GM18870 (cell line): Measurements from ENCODE around the gene TJP2.

Experiments
- ATAC-seq: cut with Tn5 transposase; IDR thresholded peaks from one replicate; pipeline ENCODE4 v1.9.1; 2021; ENCODE audit warnings: moderate library complexity; ENCODE audit not compliant: unreplicated experiment

The TJP2 gene

DNA sequence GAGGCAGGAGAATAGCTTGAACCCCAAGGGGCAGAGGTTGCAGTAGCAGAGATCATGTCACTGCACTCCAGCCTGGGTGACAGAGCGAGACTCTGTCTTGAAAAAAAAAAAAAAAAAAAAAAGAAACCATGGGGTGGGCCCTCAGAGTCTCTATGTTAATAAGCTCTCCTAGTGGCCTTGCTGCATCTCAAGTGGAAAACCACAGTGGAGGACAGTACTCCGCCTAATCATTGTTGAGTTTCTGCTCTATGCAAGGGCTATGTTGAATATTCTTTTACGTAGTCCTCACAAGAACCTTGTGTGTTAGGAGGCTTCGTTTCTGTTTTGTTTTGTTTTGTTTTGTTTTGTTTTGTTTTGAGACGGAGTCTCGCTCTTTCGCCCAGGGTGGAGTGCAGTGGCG, 48.9 kb downstream of the TJP2 start:
- no peak for ATAC-seq

DNA sequence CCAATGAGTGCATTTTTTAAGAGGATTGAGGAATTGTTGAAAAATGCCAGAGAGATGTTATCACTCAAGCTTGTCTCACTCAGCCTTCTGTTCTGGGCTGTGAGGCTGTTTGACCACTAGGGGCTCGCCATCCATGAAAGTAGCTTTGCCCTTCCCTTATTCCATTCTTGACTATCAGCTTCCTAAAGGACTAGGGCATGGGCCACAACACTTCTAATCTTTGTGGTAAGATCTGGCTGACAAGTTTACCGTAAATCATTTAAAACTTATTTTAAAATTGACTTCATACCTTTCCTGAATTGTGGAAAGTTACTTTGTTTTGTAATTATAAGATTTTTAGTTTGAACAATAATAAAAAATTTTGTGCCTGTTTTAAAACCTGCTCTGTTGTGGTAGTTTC, 49.5 kb downstream of the TJP2 start:
- no peak for ATAC-seq

DNA sequence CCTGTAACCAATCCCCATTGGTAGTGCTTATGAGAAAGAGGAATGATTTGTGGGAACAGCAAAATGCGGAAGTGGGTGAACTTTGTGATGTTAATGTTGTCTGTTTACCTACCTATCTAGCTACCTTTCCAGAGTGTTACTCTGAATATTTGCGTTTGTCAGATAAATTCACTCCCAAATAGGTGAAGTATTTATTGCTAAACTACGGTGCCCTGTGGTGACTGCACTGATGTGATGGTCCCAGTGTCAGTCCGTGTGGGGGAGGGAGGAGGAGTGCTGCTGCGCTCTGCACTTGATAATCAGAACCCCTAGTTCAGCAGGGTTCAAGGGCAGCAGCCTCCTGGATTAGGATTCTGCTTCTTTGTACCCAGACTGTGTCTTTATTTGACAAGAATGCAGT, 55.3 kb downstream of the TJP2 start:
- ATAC-seq, result no peak

DNA sequence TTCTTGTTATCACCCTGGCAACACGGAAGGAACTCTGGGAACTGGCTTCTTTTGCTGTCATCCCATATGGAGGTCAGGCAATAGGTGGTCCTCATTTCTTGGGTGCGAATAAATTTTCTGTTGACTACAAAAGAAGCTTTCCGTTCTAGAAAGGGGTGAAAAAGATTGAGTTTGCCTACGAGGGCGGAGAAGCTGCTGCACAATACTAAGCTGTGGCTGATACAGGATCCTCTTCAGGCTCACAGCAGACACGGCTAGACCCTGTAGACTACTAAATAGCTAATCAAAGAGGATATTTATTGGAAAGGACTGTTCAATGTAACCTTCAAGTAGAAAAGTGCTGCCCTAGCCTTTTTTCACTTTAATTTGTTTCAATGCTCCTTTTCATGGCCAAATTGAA, 58.1 kb downstream of the TJP2 start:
- no peak for ATAC-seq

DNA sequence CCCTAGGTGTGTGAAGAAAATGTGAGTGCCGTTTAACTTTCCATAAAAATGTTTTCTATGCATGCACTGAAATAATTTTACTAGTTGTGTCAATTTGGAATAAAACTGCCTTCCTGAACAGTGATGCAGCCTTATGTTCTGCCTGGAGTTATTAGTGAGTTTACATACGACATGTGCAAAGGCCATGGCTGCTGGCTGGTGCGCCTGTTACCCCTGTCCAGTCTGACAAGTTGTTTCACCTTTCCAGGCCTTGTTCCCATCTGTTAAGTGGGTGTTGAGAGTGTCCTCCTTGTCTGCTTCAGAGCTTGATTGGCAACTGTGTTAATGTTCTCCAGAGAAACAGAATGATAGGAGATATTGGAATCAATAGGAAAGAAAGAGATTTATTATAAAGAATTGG, 60.6 kb downstream of the TJP2 start:
- no peak for ATAC-seq

DNA sequence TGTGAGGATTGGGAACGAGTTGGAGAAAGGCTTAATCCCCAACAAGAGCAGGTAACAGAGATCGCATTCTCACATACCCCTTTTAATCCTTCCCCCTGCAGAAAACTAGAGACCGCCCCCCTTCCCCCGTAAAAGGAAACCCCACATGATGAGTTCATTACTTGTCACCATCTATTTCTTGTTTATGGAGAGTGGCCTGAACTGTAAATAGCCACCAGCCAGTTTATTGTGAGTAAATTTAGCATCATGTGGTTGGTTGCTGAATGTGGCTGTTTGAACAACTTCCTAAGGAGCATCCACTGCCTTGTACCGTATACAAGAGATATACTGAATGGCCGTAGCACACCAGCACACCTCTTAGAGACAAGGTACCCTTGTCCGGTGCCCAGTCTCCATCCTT, 62.1 kb downstream of the TJP2 start:
- ATAC-seq, result no peak

DNA sequence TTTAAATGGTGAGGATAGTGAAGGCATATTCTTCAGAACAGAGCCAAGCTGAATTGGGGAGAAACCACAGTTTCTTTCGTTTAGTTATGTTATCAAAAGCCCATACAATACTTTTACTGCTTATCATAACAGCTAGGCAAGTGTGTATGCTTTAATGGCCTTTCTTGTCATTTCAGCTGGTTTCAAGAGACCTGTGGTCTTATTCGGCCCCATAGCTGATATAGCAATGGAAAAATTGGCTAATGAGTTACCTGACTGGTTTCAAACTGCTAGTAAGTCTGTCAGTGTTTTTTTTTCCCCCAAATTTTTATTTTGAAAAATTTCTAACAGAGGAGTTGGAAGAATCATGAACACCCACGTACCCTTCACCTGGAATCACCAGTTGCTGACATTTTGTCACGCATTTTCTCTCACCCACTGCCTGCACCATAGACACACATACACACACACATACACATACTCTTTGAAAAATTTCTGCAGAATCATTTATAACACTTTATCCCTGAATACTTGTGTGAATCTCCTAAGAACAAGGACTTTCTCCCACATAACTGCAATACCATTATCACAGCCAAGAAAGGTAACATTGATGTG, 63.7 kb downstream of the TJP2 start:
- no peak for ATAC-seq

DNA sequence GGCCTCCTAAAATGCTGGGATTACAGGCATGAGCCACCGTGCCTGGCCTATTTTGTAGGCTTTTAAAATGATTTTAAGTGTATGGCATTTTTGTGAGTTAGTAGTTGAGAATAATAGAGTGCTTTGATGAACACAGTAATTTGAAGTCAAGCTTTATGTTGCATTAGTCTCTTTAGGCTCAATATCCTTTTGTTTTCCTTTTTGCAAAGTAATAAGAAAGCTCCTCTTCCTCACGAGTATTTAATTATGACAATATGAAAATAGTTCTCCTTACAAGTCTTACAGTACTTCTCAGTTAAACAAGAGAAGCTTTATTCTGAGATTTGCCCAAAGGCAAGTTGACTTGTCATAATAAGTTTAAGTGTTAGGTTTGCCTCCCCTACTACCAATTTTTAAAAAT, 69.0 kb downstream of the TJP2 start:
- ATAC-seq, result no peak

DNA sequence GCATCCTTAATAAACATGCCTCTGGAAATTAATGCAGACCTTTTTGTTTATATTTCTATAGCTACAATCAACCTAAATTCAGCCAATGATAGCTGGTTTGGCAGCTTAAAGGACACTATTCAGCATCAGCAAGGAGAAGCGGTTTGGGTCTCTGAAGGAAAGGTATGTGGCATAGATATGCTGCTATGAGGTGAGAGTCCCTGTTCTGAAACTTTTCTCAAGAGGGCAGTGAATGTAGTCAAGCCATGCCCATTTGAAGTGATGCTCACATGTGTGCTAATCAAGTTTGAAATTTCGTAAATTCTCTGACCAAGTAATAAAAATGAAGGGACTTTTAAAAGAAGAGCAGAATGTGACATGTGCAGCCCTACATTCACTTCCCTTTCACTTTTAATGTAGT, 72.6 kb downstream of the TJP2 start:
- ATAC-seq, result no peak

DNA sequence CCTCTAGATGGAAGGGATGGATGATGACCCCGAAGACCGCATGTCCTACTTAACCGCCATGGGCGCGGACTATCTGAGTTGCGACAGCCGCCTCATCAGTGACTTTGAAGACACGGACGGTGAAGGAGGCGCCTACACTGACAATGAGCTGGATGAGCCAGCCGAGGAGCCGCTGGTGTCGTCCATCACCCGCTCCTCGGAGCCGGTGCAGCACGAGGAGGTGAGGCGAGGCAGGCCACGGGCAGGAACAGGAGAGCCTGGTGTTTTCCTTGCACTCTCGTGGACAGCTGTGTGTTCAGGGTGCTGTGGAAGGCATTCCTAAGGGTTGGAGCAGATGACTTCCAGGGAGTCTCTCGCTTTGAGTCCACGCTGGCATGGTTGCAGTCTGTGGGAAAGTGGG, 73.9 kb downstream of the TJP2 start:
- ATAC-seq, result no peak

DNA sequence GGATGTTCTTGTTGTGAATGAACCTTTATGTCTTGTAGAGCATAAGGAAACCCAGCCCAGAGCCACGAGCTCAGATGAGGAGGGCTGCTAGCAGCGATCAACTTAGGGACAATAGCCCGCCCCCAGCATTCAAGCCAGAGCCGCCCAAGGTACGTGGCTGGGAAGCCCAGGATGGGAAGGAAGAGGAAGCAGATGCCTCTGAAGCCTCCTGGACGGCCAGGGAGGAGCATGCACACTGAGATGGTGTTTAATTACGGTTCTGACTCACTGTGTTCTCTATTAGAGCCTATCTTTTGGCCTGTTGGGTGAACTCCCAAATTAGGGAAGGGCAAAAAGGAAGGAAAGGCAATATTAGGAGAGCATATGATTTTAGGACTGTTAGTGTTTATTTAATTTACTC, 75.3 kb downstream of the TJP2 start:
- ATAC-seq, result no peak

DNA sequence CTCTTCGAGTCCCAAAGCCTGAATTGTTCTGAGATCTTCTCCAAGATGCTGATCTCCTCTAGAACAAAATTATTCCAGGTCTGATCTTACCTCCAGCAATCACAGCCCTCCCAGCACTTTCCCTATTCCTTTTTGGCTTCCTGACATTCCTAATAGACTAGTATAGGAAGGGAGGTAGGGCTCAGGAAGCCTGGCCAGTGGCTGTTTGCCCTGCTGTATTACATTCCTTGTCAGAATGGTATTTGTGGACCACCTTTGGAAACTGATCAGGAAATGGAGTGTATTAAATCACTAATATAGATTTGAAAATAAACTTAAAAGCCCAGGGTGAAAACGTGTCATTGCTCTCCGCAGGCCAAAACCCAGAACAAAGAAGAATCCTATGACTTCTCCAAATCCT, 76.6 kb downstream of the TJP2 start:
- ATAC-seq, result no peak

DNA sequence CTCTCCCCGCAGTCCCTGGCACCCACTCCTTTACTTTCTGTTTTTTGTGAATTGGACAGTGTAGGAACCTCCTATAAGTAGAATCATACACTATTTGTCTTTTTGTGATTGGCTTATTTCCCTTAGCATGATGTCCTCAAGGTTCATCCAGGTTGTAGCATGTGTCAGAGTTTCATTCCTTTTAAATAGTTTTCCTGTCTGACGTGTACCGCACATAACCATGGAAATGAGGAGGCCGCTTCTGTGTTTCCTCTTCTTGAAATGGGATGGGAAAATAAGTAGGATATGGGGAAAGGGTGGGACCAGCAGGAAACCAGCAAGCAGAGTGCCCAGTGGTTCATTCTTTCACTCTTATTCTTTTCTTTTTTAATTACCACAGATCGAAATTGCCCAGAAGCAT, 78.4 kb downstream of the TJP2 start:
- ATAC-seq, result no peak

DNA sequence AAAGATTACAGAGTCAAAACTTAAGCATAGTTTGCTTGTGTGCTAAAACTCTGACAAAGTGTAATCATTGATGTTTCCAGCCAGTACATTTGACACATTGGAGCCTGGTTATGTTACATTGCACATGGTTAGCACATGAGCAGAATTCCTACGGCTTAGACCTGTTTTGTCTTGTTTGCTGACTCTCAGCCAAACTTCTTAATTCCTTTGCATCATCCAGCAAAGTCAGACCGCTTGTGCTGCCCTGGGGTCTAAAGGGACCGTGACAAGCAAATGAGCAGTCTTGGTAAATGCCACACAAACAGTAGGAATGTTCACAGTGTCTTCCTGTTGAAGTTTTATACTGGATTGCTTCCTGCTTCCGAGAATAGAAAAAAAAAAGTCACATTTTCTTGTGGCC, 79.0 kb downstream of the TJP2 start:
- ATAC-seq, result no peak

DNA sequence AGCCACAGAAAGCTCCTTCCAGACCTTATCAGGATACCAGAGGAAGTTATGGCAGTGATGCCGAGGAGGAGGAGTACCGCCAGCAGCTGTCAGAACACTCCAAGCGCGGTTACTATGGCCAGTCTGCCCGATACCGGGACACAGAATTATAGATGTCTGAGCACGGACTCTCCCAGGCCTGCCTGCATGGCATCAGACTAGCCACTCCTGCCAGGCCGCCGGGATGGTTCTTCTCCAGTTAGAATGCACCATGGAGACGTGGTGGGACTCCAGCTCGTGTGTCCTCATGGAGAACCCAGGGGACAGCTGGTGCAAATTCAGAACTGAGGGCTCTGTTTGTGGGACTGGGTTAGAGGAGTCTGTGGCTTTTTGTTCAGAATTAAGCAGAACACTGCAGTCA, 80.1 kb downstream of the TJP2 start:
- no peak for ATAC-seq

DNA sequence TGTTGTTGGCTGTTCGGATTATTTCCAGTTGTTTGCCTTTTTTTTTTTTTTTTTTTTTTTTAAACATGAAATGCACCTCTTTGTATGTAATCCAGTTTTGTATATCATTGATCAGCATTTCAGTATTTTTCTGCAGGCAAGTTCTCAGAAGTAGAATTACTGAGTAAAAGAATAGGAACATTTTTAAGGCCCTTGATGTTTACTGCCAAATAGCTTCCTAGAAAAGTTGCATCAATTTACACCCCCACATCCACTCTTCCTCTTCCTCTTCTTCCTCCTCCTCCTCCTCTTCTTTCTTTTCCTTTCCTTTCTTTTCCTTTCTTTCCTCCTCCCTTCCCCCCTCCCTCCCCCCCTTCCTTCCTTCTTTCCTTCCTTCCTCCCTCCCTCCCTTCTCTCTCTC, 81.5 kb downstream of the TJP2 start:
- no peak for ATAC-seq

DNA sequence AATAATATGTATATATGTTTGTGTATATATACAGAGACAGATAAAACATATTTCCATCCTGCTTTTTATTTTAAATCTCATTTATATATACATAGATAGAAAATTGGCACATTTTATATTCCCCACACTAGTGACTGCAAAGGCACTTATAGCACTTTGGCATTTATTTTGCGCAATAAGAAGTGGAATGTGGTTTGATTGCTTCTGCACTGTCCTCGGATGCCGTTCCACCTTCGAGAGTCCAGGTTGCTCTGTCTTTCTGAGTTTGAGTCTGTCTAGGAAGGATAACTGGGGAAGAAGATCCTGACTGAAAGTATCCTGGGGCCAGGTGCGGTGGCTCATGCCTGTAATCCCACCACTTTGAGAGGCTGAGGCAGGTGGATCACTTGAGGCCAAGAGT, 84.5 kb downstream of the TJP2 start:
- no peak for ATAC-seq

DNA sequence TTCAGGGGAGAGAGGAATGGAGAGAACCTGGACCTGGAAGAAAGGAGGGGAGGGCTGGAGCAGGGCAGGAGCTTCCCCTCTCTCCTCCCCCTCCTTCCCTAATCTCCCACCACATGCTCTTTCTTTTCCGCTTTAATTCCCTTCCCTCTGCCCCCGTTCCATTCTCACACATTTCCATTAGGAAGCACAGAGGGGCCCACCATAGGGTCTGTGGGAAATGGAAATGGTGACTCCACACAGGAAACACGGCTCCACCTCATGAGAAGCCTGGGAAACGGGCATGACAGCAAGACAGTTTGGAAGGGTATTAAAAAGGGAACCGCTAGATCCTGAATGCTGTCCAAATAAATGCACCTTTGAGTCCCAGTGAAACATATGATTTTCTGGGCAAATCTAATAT, 86.1 kb downstream of the TJP2 start:
- ATAC-seq, result no peak

DNA sequence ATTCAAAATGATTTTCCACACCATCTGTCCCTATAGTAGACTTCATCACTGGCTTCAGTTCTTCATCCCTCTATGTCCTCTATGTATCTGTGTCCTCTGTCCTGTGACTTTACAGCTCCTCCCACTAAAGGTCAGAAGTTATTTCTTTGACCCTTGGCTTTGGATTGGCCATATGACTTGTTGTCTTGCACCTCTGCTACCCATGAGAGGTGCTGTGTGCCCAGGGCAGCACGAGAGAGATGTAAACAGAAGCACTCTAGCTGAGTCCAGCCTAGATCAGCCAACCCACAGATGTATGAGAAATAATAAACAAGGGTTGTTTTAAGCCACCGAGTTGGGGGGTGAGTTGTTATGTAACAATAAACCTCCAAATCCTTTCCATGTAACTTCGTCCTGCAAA, 87.6 kb downstream of the TJP2 start:
- ATAC-seq, result no peak

DNA sequence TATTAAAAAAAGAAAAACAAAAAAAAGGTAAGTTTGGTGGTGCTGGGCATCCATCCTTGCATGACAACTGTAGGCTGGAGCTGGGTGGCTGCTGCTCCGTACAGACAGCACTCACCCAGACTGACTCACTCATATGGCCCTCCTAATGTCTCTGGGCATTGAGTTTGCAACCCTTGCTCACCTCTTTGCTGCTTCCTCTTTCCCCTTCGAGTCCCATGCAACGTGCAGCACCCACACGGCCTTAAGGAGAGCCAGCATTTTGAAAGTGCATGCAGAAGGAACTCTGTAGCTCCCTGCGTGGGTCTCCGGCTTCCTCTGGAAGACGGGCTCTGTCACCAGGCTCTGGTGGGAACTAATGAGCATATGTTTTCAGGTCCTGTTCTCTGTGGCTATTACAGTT, 90.4 kb downstream of the TJP2 start:
- ATAC-seq, result no peak

DNA sequence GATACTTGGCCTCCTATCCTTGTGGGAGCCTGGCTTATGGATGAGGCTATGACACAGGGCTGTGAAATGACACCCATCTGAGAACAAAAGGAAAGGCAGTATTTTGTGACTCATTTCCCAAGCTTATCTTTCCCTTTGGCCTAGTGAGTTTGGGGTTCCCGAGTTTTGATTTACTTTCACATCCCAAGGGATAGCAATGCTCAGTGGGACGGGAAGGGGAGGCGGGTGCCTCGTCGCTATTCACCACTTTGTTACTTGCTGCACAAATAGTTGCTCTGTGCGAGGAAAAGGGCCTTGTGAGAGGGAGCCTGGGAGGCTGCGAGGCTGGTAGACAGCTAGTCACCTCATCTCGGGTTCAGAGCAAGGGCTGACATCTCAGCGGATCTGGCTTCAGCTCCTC, 91.8 kb downstream of the TJP2 start:
- no peak for ATAC-seq

DNA sequence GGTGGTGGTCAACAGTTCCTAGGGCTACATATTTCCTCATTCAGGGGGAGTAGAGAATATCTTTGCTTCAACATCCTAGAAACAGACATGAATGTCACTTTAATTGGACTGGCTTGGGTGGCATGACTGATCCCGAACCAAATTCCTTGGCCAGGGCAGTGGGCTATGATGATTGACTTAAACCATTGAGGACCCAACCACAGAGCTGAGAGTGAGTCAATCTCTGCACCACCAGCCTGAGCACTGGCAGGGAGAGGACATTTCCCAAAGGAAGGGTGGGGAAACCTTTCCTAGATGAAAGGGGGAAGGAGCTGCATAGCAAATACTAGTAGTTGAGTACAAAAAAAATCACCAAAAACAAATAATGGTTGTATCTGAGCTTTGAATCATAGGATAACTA, 98.1 kb downstream of the TJP2 start:
- ATAC-seq, result no peak

DNA sequence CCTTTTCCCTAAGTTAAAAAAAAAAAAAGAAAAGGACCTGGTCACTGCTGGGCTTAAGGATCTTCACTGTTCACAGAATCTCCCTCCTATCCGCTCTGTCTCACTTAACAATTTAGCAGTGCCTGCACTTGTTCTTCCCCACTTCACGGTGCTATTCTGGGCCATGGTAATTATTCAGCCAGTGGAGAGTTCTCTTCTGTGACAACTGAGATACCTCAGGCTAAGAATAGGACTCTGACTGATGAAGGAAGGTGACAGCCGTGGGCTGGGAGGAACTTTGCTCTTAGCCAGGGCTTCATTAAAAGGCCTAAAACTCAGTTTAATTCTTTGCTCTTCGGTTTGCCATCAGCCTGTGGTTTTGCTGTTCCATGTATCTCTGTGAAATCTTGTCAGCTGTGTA, 99.1 kb downstream of the TJP2 start:
- no peak for ATAC-seq

DNA sequence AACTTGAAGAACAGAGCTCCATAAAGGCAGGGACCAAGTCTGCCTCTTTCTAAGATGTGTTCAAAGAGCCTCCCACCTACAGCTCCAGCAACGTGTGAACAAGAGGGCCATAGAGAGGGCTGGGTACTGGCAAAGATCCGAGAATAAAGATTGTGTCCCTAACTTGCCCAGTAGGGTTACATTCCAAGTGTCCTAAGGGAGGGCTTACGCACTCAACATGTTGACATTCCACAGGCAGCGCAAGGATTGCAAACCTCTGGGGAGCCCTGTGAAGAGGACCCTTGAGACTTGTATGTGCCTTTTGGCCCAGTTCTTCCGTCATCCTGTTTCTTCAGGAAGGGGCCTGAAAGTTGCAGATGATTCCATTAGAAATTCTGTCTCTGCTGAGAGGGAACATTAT, 102.7 kb downstream of the TJP2 start:
- no peak for ATAC-seq
